PC-9 (cell line): ENCODE data around the gene PRKAG2.

ENCODE experiments used
- EZH2 ChIP-seq: fragments of 200-600 bp; sonication (generic); IDR thresholded peaks from 2 replicates; pipeline ENCODE4 v1.8.0; 2017; ENCODE audit warnings: antibody characterized with exemption, low read depth
- TF ChIP-seq, protein P1 (sequence below): fragments of 200-600 bp; sonication (generic); conservative IDR thresholded peaks from 2 replicates; pipeline ENCODE4 v1.6.1; 2017; ENCODE audit warnings: mixed run types, antibody characterized with exemption, mild to moderate bottlenecking, moderate library complexity

DNA sequence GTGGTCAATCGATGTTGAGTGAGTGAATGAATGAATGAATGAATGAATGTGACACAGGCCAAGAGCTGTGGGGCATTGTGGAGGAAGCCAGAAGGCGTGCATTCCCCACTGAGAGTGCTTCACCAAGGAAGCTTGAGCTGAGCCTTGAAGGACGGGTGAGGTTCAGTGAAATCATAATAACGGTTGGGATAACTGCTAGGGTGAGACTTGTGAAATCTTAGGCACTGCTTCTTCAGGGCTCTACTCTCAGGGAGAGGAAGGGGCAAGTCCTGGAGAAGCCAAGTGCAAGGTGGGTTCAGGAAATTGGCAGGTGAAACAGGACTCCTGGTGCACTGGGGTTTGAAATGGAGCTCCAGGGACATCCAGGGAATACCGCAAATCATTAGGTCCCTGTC lies 23.7 kb upstream of the PRKAG2 start:
- TF ChIP-seq, protein P1, sequence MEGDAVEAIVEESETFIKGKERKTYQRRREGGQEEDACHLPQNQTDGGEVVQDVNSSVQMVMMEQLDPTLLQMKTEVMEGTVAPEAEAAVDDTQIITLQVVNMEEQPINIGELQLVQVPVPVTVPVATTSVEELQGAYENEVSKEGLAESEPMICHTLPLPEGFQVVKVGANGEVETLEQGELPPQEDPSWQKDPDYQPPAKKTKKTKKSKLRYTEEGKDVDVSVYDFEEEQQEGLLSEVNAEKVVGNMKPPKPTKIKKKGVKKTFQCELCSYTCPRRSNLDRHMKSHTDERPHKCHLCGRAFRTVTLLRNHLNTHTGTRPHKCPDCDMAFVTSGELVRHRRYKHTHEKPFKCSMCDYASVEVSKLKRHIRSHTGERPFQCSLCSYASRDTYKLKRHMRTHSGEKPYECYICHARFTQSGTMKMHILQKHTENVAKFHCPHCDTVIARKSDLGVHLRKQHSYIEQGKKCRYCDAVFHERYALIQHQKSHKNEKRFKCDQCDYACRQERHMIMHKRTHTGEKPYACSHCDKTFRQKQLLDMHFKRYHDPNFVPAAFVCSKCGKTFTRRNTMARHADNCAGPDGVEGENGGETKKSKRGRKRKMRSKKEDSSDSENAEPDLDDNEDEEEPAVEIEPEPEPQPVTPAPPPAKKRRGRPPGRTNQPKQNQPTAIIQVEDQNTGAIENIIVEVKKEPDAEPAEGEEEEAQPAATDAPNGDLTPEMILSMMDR: no peak
- TF ChIP-seq EZH2: no peak
